Activated CD8-positive, alpha-beta T cell treated with anti-CD3 and anti-CD28 coated beads for 36 hours (primary cell): Measurements from ENCODE around the gene TGM1. TPM values are rescaled to one million over a fixed set of nuclear protein-coding genes. Genes with fewer than 3 reads are reported as not detected.

Source experiments
- ATAC-seq: fragments of 200-7000 bp; cut with Tn5 transposase; one replicate; pipeline ENCODE4 v1.10.0; 2021; ENCODE audit warnings: mild to moderate bottlenecking, moderate library complexity
- CTCF ChIA-PET: fragments of 350-600 bp; sonication (Branson Sonifier 250); formaldehyde crosslinking; loops from one replicate; lab custom pipeline; 2021; ENCODE audit warnings: antibody characterized with exemption; lab: Charles Lee
- POLR2A ChIA-PET: fragments of 350-600 bp; sonication (Branson Sonifier 250); formaldehyde crosslinking; loops from one replicate; lab custom pipeline; 2021; ENCODE audit warnings: antibody characterized with exemption; lab: Charles Lee
- DNase-seq: peaks from one replicate; pipeline ENCODE4 v3.0.0-alpha.2; 2020
- H3K27ac Mint-ChIP-seq: one replicate; pipeline ENCODE4 v1.8.0; 2021; ENCODE audit warnings: mild to moderate bottlenecking, mixed read lengths
- H3K27me3 Mint-ChIP-seq: one replicate; pipeline ENCODE4 v1.8.0; 2021; ENCODE audit warnings: mixed read lengths
- H3K36me3 Mint-ChIP-seq: one replicate; pipeline ENCODE4 v1.8.0; 2021; ENCODE audit warnings: low read depth, mixed read lengths
- H3K4me1 Mint-ChIP-seq: one replicate; pipeline ENCODE4 v1.8.0; 2021; ENCODE audit warnings: low read depth, mixed read lengths
- H3K4me3 Mint-ChIP-seq: one replicate; pipeline ENCODE4 v1.8.0; 2021; ENCODE audit warnings: mild to moderate bottlenecking, moderate library complexity, mixed read lengths
- H3K9me3 Mint-ChIP-seq: one replicate; pipeline ENCODE4 v1.8.0; 2021; ENCODE audit warnings: mixed read lengths
- intact Hi-C: fragments of 100-400 bp; cut with micrococcal nuclease; formaldehyde crosslinking; loops from one replicate; pipeline ENCODE4 v1.10.0; 2022
- total RNA-seq, 2 experiments: library from RNA; stranded (reverse); gene quantifications; one replicate each; pipeline ENCODE4 v1.2.3, GENCODE V29; 2021
- TF ChIP-seq, protein P1 (sequence below): fragments of 200-600 bp; IDR thresholded peaks from one replicate; pipeline ENCODE4 v1.8.0; 2022; ENCODE audit warnings: antibody characterized with exemption, mild to moderate bottlenecking

Gene TGM1
- total RNA-seq, 2 experiments from 2014 or later, result 3.0 to 3.1 TPM

DNA sequence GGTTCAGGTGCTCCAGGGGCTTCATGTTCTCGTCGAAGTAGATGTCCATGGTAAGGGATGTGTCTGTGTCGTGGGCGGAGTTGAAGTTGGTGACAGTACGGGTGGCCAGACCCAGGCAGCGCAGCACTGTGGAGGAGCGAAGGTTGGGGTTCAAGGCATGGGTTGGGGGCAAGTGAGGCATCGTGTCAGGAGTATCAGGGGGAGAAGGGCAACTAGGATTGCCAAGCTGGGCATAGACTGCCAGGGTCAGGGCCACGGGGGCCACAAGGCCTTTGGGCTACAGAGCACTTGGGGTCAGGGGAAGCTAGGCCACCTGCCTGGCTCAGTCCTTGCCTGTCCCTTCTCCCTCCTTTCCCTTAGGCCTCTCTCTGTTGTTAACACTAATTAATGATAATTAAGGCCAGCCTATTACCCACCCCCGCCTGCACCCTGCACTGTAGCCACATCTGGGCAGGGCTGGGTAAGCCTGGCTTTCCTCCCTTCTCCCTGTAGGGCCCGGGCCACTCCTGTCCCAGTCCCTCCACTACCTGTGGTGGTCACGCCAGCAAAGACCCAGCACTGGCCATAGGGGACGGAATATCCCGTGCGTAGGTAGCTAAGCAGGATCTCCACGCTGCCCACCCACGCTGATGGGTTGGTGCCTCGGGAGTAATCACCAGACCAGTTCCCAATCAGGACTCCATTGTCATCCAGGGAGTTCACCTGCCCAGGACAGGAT is 4.3 kb downstream of the TGM1 start:
- intact Hi-C loops, result no loop called here
- Mint-ChIP-seq H3K27me3 (no peaks in the 10 kb centered on the region), H3K4me3 (no peak overlapping the region), H3K36me3 (no peaks in the 10 kb centered on the region), H3K4me1 (no peaks in the 10 kb centered on the region), H3K27ac (no peak overlapping the region), H3K9me3 (no peaks in the 10 kb centered on the region)
- TF ChIP-seq, protein P1, sequence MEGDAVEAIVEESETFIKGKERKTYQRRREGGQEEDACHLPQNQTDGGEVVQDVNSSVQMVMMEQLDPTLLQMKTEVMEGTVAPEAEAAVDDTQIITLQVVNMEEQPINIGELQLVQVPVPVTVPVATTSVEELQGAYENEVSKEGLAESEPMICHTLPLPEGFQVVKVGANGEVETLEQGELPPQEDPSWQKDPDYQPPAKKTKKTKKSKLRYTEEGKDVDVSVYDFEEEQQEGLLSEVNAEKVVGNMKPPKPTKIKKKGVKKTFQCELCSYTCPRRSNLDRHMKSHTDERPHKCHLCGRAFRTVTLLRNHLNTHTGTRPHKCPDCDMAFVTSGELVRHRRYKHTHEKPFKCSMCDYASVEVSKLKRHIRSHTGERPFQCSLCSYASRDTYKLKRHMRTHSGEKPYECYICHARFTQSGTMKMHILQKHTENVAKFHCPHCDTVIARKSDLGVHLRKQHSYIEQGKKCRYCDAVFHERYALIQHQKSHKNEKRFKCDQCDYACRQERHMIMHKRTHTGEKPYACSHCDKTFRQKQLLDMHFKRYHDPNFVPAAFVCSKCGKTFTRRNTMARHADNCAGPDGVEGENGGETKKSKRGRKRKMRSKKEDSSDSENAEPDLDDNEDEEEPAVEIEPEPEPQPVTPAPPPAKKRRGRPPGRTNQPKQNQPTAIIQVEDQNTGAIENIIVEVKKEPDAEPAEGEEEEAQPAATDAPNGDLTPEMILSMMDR, result no peak
- no peak for ATAC-seq
- no peak for DNase-seq
- ChIA-PET POLR2A (interaction anchor here (1.0 to 4.4 kb wide), 3 partner anchors 12 to 37 kb away, joined by 3 to 21 read pairs (median 3); partner anchors contain the start of gene RABGGTA), CTCF (interaction anchor here (0.8 to 27.8 kb wide), 5 partner anchors 11 to 42 kb away, joined by 3 to 873 read pairs (median 7); partner anchors contain the start of genes CIDEB, DHRS1, LTB4R and LTB4R2)

GRCh38 chr14:24258119-24258518 is 4.9 kb downstream of the TGM1 start:
- no peak for ATAC-seq
- Mint-ChIP-seq H3K4me1 (no peaks in the 10 kb centered on the region), H3K4me3 (no peak overlapping the region), H3K27me3 (no peaks in the 10 kb centered on the region), H3K27ac (no peak overlapping the region), H3K36me3 (no peaks in the 10 kb centered on the region), H3K9me3 (no peaks in the 10 kb centered on the region)
- ChIA-PET POLR2A (interaction anchor here (1.0 to 4.4 kb wide), 3 partner anchors 13 to 37 kb away, joined by 3 to 21 read pairs (median 3); partner anchors contain the start of gene RABGGTA), CTCF (interaction anchor here (0.8 to 27.8 kb wide), 4 partner anchors 11 to 43 kb away, joined by 3 to 873 read pairs (median 12); partner anchors contain the start of genes CIDEB, DHRS1, LTB4R and LTB4R2)
- intact Hi-C loops, result no loop called here
- TF ChIP-seq, protein P1, result no peak
- DNase-seq, result no peak

DNA sequence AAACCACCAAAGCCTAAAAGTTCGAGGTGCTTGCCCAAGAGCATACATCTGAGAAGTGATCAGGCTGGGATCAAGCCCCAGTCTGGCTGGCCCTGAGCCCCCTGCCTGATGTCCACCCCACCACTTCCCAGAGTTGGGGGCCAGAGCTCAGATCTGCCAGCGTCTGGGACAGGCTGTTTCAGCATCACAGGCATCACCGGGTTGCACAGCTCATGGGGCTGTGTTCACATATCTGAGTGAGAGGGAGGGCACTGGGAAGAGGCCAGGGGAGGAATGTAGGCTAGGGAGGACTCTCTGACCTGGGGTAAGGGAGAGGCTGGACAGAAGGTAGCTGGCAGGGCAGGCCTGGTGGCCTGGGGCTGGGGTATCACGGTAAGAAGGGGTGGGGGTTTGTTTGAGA is 6.0 kb downstream of the TGM1 start:
- Mint-ChIP-seq H3K9me3 (no peaks in the 10 kb centered on the region), H3K36me3 (no peaks in the 10 kb centered on the region), H3K27ac (no peak overlapping the region), H3K27me3 (no peaks in the 10 kb centered on the region), H3K4me3 (no peak overlapping the region), H3K4me1 (no peaks in the 10 kb centered on the region)
- DNase-seq (no peak), ATAC-seq (no peak)
- CTCF ChIA-PET, result interaction anchor here (3.8 to 27.8 kb wide), 2 partner anchors 14 to 44 kb away, joined by 16 to 873 read pairs; partner anchors contain the start of genes CIDEB, DHRS1, LTB4R and LTB4R2
- intact Hi-C loops, result no loop called here
- POLR2A ChIA-PET, result interaction anchor here (0.7 to 4.4 kb wide), 5 partner anchors 10 to 54 kb away, joined by 3 to 21 read pairs (median 3); partner anchors contain the start of gene RABGGTA
- TF ChIP-seq, protein P1, result no peak

- POLR2A ChIA-PET, result interaction anchor here (1.0 to 4.4 kb wide), 3 partner anchors 10 to 33 kb away, joined by 3 to 21 read pairs (median 4); partner anchors contain the start of gene RABGGTA
- no peaks in the 10 kb centered on the region for H3K36me3 Mint-ChIP-seq
Observed at GRCh38 chr14:24255931-24256711, 6.9 kb downstream of the TGM1 start.

More at GRCh38 chr14:24255931-24256711, 6.9 kb downstream of the TGM1 start:
- no peak overlapping the region for H3K27ac Mint-ChIP-seq
- intact Hi-C loops, result no loop called here
- no peaks in the 10 kb centered on the region for H3K9me3 Mint-ChIP-seq
- no peaks in the 10 kb centered on the region for H3K4me1 Mint-ChIP-seq
- ATAC-seq (no peak), DNase-seq (no peak)
- no peaks in the 10 kb centered on the region for H3K27me3 Mint-ChIP-seq
- CTCF ChIA-PET, result interaction anchor here (3.8 to 27.8 kb wide), 2 partner anchors 13 to 45 kb away, joined by 16 to 873 read pairs; partner anchors contain the start of genes CIDEB, DHRS1, LTB4R and LTB4R2
- TF ChIP-seq, protein P1, result no peak
- H3K4me3 Mint-ChIP-seq, result no peak overlapping the region
